Measurements from ENCODE around the gene ARHGAP15. TPM values are rescaled to one million over a fixed set of nuclear protein-coding genes. Genes with fewer than 3 reads are reported as not detected.

ARHGAP15 gene
- total RNA-seq (1 to 10 TPM; 2.2 to 7.7 TPM), polyA plus RNA-seq (ENCODE audit: insufficient read depth, low read depth, low replicate concordance) (15.0 TPM)
- long read RNA-seq, donor 1: 0 reads
- long read RNA-seq, donor 2: 0 reads

- Histone ChIP-seq H3K4me1 (no peaks in the 10 kb centered on the region), H3K27me3 (no peaks in the 10 kb centered on the region), H3K4me3 (no peak within 1 kb of the TSS), H3K9me3 (no peaks in the 10 kb centered on the region), H3K36me3 (ENCODE audit: low read depth, missing control alignments) (no peaks in the 10 kb centered on the region), H3K27ac (no peak within 1 kb of the TSS)
- intact Hi-C loops (cut with DNase I; ENCODE audit: low total_unique reads): no loop called here
- TF ChIP-seq, protein P1, sequence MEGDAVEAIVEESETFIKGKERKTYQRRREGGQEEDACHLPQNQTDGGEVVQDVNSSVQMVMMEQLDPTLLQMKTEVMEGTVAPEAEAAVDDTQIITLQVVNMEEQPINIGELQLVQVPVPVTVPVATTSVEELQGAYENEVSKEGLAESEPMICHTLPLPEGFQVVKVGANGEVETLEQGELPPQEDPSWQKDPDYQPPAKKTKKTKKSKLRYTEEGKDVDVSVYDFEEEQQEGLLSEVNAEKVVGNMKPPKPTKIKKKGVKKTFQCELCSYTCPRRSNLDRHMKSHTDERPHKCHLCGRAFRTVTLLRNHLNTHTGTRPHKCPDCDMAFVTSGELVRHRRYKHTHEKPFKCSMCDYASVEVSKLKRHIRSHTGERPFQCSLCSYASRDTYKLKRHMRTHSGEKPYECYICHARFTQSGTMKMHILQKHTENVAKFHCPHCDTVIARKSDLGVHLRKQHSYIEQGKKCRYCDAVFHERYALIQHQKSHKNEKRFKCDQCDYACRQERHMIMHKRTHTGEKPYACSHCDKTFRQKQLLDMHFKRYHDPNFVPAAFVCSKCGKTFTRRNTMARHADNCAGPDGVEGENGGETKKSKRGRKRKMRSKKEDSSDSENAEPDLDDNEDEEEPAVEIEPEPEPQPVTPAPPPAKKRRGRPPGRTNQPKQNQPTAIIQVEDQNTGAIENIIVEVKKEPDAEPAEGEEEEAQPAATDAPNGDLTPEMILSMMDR (IDR thresholded peaks at IDR 0.05): no peak
- TF ChIP-seq POLR2A (IDR thresholded peaks at IDR 0.05): no peak
- DNase-seq: no peak
- 72 to 75% methylated on average over 13 of the region's 13 CpGs for WGBS, 2 donors
Measured at GRCh38 chr2:143128681-143129580, at the start of gene ARHGAP15. Gene ARHGAP15, plus strand, starts transcription at chr2:143129419.

DNA sequence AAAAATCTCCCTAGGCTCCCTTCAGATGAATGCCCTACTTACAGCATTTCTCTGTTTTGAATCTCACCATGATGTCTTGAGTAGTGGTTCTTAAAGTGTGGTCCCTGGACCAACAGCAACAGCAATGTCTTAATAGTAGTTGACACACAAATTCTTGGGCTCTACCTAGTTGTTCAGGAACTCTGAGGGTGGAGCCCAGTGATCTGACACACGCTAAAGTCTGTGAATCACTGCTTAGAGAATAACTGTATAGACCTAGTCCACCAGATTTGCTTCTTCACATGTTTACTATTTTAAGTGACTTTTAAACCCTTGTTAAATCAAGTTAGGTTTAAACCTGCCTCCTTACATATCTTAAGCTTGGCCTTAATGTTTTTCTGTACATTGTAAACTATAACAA, 47.6 kb upstream of the ARHGAP15 start:
- Histone ChIP-seq H3K27ac (no peak overlapping the region), H3K27me3 (no peaks in the 10 kb centered on the region), H3K9me3 (no peaks in the 10 kb centered on the region), H3K36me3 (ENCODE audit: low read depth, missing control alignments) (no peaks in the 10 kb centered on the region), H3K4me1 (no peaks in the 10 kb centered on the region), H3K4me3 (no peak overlapping the region)
- WGBS, 2 donors: 83 to 96% methylated on average over 1 of the region's 1 CpG
- no peak for DNase-seq
- intact Hi-C loops (cut with DNase I; ENCODE audit: low total_unique reads): no loop called here
- TF ChIP-seq POLR2A (IDR thresholded peaks at IDR 0.05): no peak
- TF ChIP-seq, protein P1 (IDR thresholded peaks at IDR 0.05): no peak

GRCh38 chr2:143083636-143084035, 45.6 kb upstream of the ARHGAP15 start:
- WGBS, 2 donors: 49 to 65% methylated on average over 2 of the region's 2 CpGs
- H3K36me3 ChIP-seq (ENCODE audit: low read depth, missing control alignments): no peaks in the 10 kb centered on the region
- intact Hi-C loops (cut with DNase I; ENCODE audit: low total_unique reads): no loop called here
- no peak for DNase-seq
- H3K27me3 ChIP-seq: no peaks in the 10 kb centered on the region
- no peaks in the 10 kb centered on the region for H3K9me3 ChIP-seq
- H3K27ac ChIP-seq: no peak overlapping the region
- no peak for TF ChIP-seq POLR2A (IDR thresholded peaks at IDR 0.05)
- TF ChIP-seq, protein P1 (IDR thresholded peaks at IDR 0.05): no peak
- no peaks in the 10 kb centered on the region for H3K4me1 ChIP-seq
- H3K4me3 ChIP-seq: no peak overlapping the region

- Histone ChIP-seq H3K36me3 (ENCODE audit: low read depth, missing control alignments) (no peaks in the 10 kb centered on the region), H3K27ac (no peak overlapping the region), H3K27me3 (no peaks in the 10 kb centered on the region), H3K4me3 (no peak overlapping the region), H3K4me1 (no peaks in the 10 kb centered on the region), H3K9me3 (no peaks in the 10 kb centered on the region)
- intact Hi-C loops (cut with DNase I; ENCODE audit: low total_unique reads): no loop called here
- no peak for DNase-seq
- TF ChIP-seq, protein P1 (IDR thresholded peaks at IDR 0.05): no peak
- no peak for TF ChIP-seq POLR2A (IDR thresholded peaks at IDR 0.05)
- WGBS, 2 donors: 88 to 97% methylated on average over 2 of the region's 2 CpGs
Measured at GRCh38 chr2:143084462-143084861, 44.8 kb upstream of the ARHGAP15 start.
